Measurements from ENCODE around the gene DCP1A. TPM values are rescaled to one million over a fixed set of nuclear protein-coding genes. Genes with fewer than 3 reads are reported as not detected.

The DCP1A gene
- total and polyA plus RNA-seq, 2 donors (not counting 3 experiments of a cell fraction or from before 2014, with no cell fraction given), result 32.3 to 38.0 TPM

DNA sequence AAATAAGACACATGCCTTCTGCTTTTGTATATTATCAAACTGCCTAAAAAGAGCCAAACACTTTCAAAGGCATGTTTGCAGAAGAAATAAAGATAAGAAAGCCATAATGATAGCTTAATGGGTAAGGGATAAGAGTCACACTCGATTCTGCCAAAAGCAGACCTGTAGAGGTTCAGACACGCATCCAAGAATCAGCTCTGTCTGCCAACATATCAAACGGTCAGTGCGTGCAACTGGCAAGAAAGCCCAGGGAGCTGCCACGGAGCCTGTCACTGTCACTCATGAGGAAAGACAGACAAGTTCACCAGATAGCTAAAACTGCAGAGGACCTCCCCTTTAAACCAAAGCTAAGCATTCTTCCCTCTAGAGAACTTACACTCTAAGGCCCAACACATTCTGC is 23.2 kb downstream of the DCP1A start:
- no peak overlapping the region for H3K9ac ChIP-seq (replicated peaks; ENCODE audit: extremely low read depth, insufficient read depth, low read length)
- CTCF ChIA-PET, result interaction anchor here (1.2 kb wide), 1 partner anchor 17 kb away, joined by 3 read pairs; no protein-coding TSS in a partner anchor
- DNase-seq (ENCODE audit: low read depth, low spot score) (no peak), FAIRE-seq (no peak)
- no peaks in the 10 kb centered on the region for H3K9me3 ChIP-seq (replicated peaks; ENCODE audit: control insufficient read depth, insufficient read depth, low read length)
- BruUV-seq (replicated peaks), result no TSS peak
- no peak overlapping the region for H3K27ac ChIP-seq (ENCODE audit: insufficient read depth, low read depth, low read length)
- H3K4me3 ChIP-seq (replicated peaks in 1 of 3; ENCODE audit: insufficient read depth in 1 of 3, low read depth in 1 of 3, low read length in 3 of 3), result no peak overlapping the region
- intact Hi-C loops (cut with micrococcal nuclease) (no loop called here), dilution Hi-C loops (cut with MboI; ENCODE audit: extremely low pct_ligation_motif_present, low sequenced_read_pairs) (no loop called here)
- H4K20me1 ChIP-seq (replicated peaks; ENCODE audit: control insufficient read depth, extremely low read depth, insufficient read depth, low read length), result no peaks in the 10 kb centered on the region
- TF ChIP-seq MYC (IDR thresholded peaks at IDR 0.05; ENCODE audit: low read depth, low read length) (no peak), EZH2 (IDR thresholded peaks at IDR 0.05; ENCODE audit: borderline replicate concordance, low read depth, low read length, severe bottlenecking) (no peak), POLR2AphosphoS5 (IDR thresholded peaks at IDR 0.05; ENCODE audit: insufficient read depth, low read depth, low read length) (no peak), GATA2 (IDR thresholded peaks at IDR 0.05; ENCODE audit: insufficient read depth, insufficient read length, low read depth, low read length) (no peak), FOS (IDR thresholded peaks at IDR 0.05; ENCODE audit: borderline replicate concordance, insufficient read depth, low read length) (no peak), JUN (IDR thresholded peaks at IDR 0.05; ENCODE audit: borderline replicate concordance, insufficient read depth, insufficient read length, low read depth) (no peak), POLR2A (IDR thresholded peaks at IDR 0.05; ENCODE audit: low read depth, low read length) (no peak)
- TF ChIP-seq, protein P1, sequence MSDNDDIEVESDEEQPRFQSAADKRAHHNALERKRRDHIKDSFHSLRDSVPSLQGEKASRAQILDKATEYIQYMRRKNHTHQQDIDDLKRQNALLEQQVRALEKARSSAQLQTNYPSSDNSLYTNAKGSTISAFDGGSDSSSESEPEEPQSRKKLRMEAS (IDR thresholded peaks at IDR 0.05; ENCODE audit: insufficient read depth, insufficient read length), result no peak
- TF ChIP-seq, protein P2, sequence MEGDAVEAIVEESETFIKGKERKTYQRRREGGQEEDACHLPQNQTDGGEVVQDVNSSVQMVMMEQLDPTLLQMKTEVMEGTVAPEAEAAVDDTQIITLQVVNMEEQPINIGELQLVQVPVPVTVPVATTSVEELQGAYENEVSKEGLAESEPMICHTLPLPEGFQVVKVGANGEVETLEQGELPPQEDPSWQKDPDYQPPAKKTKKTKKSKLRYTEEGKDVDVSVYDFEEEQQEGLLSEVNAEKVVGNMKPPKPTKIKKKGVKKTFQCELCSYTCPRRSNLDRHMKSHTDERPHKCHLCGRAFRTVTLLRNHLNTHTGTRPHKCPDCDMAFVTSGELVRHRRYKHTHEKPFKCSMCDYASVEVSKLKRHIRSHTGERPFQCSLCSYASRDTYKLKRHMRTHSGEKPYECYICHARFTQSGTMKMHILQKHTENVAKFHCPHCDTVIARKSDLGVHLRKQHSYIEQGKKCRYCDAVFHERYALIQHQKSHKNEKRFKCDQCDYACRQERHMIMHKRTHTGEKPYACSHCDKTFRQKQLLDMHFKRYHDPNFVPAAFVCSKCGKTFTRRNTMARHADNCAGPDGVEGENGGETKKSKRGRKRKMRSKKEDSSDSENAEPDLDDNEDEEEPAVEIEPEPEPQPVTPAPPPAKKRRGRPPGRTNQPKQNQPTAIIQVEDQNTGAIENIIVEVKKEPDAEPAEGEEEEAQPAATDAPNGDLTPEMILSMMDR (IDR thresholded peaks at IDR 0.05; ENCODE audit: extremely low read depth in 1 of 2, insufficient read depth in 1 of 2, low read depth in 1 of 2, low read length in 2 of 2), result no peak
- H2AFZ ChIP-seq (ENCODE audit: low read depth, low read length), result no peak overlapping the region
- no peaks in the 10 kb centered on the region for H3K9me1 ChIP-seq (replicated peaks; ENCODE audit: control insufficient read depth, extremely low read depth, insufficient read depth, low read length)
- H3K36me3 ChIP-seq (ENCODE audit: control insufficient read depth in 2 of 2, extremely low read depth in 1 of 2, insufficient read depth in 2 of 2, low read length in 2 of 2), result peaks cover 5% of the 10 kb centered on the region in 2 experiments
- H3K4me2 ChIP-seq (ENCODE audit: insufficient read depth, low read length), result no peak overlapping the region
- peaks cover 53% of the 10 kb centered on the region for H3K79me2 ChIP-seq (ENCODE audit: control insufficient read depth, insufficient read depth, low read length)
- H3K4me1 ChIP-seq (ENCODE audit: control insufficient read depth, extremely low read depth, insufficient read depth, low read length), result no peaks in the 10 kb centered on the region
- POLR2A ChIA-PET, result no interaction called here
- no peaks in the 10 kb centered on the region for H3K27me3 ChIP-seq (ENCODE audit: control insufficient read depth in 2 of 2, insufficient read depth in 2 of 2, low read length in 2 of 2)

All from endothelial cell of umbilical vein (primary cell).